ENCODE measurements around the gene ARID1A. TPM values are rescaled to one million over a fixed set of nuclear protein-coding genes. Genes with fewer than 3 reads are reported as not detected.

The ARID1A gene
- total RNA-seq, 1 donor from 2014 or later: 64.3 TPM

GRCh38 chr1:26733982-26734381, 38.2 kb downstream of the ARID1A start:
- intact Hi-C loops (cut with DNase I): no loop called here
- Histone ChIP-seq H3K4me3 (no peak overlapping the region), H3K27ac (no peak overlapping the region), H3K36me3 (peaks cover 98% of the 10 kb centered on the region), H3K9me3 (no peaks in the 10 kb centered on the region), H3K4me1 (peaks cover 14% of the 10 kb centered on the region), H3K27me3 (no peaks in the 10 kb centered on the region)
- ATAC-seq: peak; percentile 71
- TF ChIP-seq CTCF (IDR thresholded peaks at IDR 0.05): no peak
- DNase-seq: no peak

DNA sequence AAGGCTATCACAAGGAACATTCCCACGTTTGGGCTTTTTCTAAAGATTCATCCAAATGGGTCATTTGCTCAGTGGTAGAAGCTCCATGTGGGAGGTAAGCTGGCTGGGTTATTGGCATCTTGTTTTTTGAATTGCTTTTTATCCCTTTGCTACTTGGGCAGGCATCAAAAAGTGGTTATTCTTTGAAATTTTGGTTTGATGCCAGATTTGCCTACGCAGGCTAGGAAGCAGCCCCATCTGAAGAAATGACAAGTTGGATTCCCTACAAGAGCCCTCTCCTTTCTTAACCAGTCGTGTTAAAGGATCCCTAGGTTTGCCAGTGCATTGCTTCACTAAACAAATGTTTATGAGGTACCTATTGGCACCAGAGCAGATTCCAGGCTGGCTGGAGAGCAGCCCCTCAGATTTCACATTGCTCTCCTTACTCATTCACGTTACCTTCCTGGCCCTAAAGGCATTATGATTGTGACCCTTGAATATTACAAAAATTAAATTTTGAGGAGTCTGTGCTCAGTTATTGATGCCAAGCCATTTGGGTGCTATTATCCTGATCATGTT, 38.8 kb downstream of the ARID1A start:
- ATAC-seq (no peak), DNase-seq (no peak)
- no peak for TF ChIP-seq CTCF (IDR thresholded peaks at IDR 0.05)
- intact Hi-C loops (cut with DNase I): no loop called here
- Histone ChIP-seq H3K27ac (no peak overlapping the region), H3K27me3 (no peaks in the 10 kb centered on the region), H3K36me3 (peaks cover 95% of the 10 kb centered on the region), H3K4me3 (no peak overlapping the region), H3K9me3 (no peaks in the 10 kb centered on the region), H3K4me1 (peaks cover 14% of the 10 kb centered on the region)

GRCh38 chr1:26739329-26739914, 43.6 kb downstream of the ARID1A start:
- Histone ChIP-seq H3K27me3 (no peaks in the 10 kb centered on the region), H3K36me3 (peaks cover 76% of the 10 kb centered on the region), H3K9me3 (no peaks in the 10 kb centered on the region), H3K27ac (peak overlapping the region; percentile 9), H3K4me3 (no peak overlapping the region), H3K4me1 (peaks cover 30% of the 10 kb centered on the region)
- ATAC-seq (no peak), DNase-seq (no peak)
- intact Hi-C loops (cut with DNase I): no loop called here
- TF ChIP-seq CTCF (IDR thresholded peaks at IDR 0.05): no peak

DNA sequence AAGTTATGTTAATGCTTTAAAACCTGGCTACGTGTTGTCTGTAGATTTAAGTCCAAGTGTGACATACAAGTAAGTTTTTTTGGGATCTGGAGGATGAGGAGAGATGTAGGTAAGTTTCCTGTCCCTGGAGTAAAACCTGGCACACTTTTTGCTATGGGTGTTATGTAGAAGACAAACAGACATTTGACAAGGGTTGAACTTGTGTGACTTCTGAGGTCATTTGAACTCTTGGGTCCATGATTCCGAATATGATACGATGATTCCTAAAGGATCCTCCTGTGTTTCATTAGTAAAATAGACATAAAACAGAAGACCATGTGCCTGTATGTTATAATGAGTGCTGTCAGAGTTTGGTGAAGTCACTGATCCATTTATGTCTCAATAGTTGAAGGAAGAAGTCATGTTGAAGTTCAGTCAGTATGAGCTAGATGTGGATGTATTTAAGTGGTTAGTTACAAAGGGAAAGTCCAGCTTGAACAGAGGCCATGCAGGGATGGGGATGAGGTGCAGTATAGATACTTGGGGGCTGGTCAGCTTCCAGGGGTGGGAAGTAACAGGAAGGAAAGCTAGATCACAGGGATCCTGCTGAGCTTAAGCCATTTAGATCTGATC, 44.3 kb downstream of the ARID1A start:
- no peaks in the 10 kb centered on the region for H3K27me3 ChIP-seq
- no peak overlapping the region for H3K27ac ChIP-seq
- H3K36me3 ChIP-seq: peaks cover 74% of the 10 kb centered on the region
- TF ChIP-seq CTCF (IDR thresholded peaks at IDR 0.05): no peak
- H3K4me3 ChIP-seq: no peak overlapping the region
- DNase-seq: no peak
- no peaks in the 10 kb centered on the region for H3K9me3 ChIP-seq
- peaks cover 35% of the 10 kb centered on the region for H3K4me1 ChIP-seq
- intact Hi-C loops (cut with DNase I): no loop called here
- no peak for ATAC-seq

- intact Hi-C loops (cut with DNase I): no loop called here
- H3K27me3 ChIP-seq: no peaks in the 10 kb centered on the region
- peaks cover 43% of the 10 kb centered on the region for H3K4me1 ChIP-seq
- H3K9me3 ChIP-seq: no peaks in the 10 kb centered on the region
- H3K36me3 ChIP-seq: peaks cover 71% of the 10 kb centered on the region
- no peak overlapping the region for H3K27ac ChIP-seq
- no peak overlapping the region for H3K4me3 ChIP-seq
- TF ChIP-seq CTCF (IDR thresholded peaks at IDR 0.05): no peak
- DNase-seq (no peak), ATAC-seq (no peak)
Observed at GRCh38 chr1:26740952-26741351, 45.1 kb downstream of the ARID1A start.

All from upper lobe of right lung (tissue), 1 donor.